Measurements from ENCODE around the gene RFX3.

The RFX3 gene

GRCh38 chr9:3431890-3432289 lies 93.9 kb downstream of the RFX3 start:
- no peak for DNase-seq

GRCh38 chr9:3419893-3420292 lies 105.9 kb downstream of the RFX3 start:
- DNase-seq = no peak

GRCh38 chr9:3415906-3416305 lies 109.9 kb downstream of the RFX3 start:
- DNase-seq = peak; percentile 72

GRCh38 chr9:3413984-3414383 lies 111.8 kb downstream of the RFX3 start:
- DNase-seq = no peak

- DNase-seq = no peak
These were observed 115.3 kb downstream of the RFX3 start for GRCh38 chr9:3410461-3410860.

GRCh38 chr9:3409453-3409852 lies 116.3 kb downstream of the RFX3 start:
- DNase-seq = no peak

GRCh38 chr9:3403315-3403714 lies 122.5 kb downstream of the RFX3 start:
- no peak for DNase-seq

GRCh38 chr9:3401221-3401954 lies 124.4 kb downstream of the RFX3 start:
- DNase-seq = peak; percentile 32

- peak; percentile 51 for DNase-seq
These were observed 127.6 kb downstream of the RFX3 start for GRCh38 chr9:3398232-3398648.

GRCh38 chr9:3397766-3398165 lies 128.0 kb downstream of the RFX3 start:
- no peak for DNase-seq

- DNase-seq = no peak
These were observed 134.4 kb downstream of the RFX3 start for GRCh38 chr9:3391414-3391813.

- no peak for DNase-seq
These were observed 139.0 kb downstream of the RFX3 start for GRCh38 chr9:3386753-3387152.

GRCh38 chr9:3385871-3386270 lies 139.9 kb downstream of the RFX3 start:
- DNase-seq = no peak

- DNase-seq = no peak
These were observed 154.0 kb downstream of the RFX3 start for GRCh38 chr9:3371842-3372241.

GRCh38 chr9:3370715-3371114 lies 155.1 kb downstream of the RFX3 start:
- no peak for DNase-seq

GRCh38 chr9:3367185-3367584 lies 158.6 kb downstream of the RFX3 start:
- no peak for DNase-seq

- no peak for DNase-seq
These were observed 164.0 kb downstream of the RFX3 start for GRCh38 chr9:3361689-3362392.

- DNase-seq = peak; percentile 6
These were observed 164.7 kb downstream of the RFX3 start for GRCh38 chr9:3361116-3361515.

GRCh38 chr9:3360245-3360644 lies 165.6 kb downstream of the RFX3 start:
- DNase-seq = no peak

- DNase-seq = no peak
These were observed 166.0 kb downstream of the RFX3 start for GRCh38 chr9:3359778-3360177.

GRCh38 chr9:3359048-3359692 lies 166.6 kb downstream of the RFX3 start:
- DNase-seq = no peak

- no peak for DNase-seq
These were observed 177.6 kb downstream of the RFX3 start for GRCh38 chr9:3348169-3348568.

- DNase-seq = no peak
These were observed 179.3 kb downstream of the RFX3 start for GRCh38 chr9:3346549-3346948.

GRCh38 chr9:3343671-3344070 lies 182.1 kb downstream of the RFX3 start:
- no peak for DNase-seq

Data from hematopoietic multipotent progenitor cell treated with erythropoietin and hydrocortisone succinate and interleukin-3 and kit ligand, for 6 days (in vitro differentiated cells).